SH-SY5Y (cell line): ENCODE data around the gene CHST13.

Source experiments
- GATA2 ChIP-seq: IDR thresholded peaks from 2 replicates; pipeline ENCODE4 v1.6.1; 2011; ENCODE audit warnings: mild to moderate bottlenecking, low read depth, low read length
- GATA3 ChIP-seq: IDR thresholded peaks from 2 replicates; pipeline ENCODE4 v1.6.1; 2011; ENCODE audit warnings: low read depth, mild to moderate bottlenecking, low read length, moderate library complexity

Gene CHST13

DNA sequence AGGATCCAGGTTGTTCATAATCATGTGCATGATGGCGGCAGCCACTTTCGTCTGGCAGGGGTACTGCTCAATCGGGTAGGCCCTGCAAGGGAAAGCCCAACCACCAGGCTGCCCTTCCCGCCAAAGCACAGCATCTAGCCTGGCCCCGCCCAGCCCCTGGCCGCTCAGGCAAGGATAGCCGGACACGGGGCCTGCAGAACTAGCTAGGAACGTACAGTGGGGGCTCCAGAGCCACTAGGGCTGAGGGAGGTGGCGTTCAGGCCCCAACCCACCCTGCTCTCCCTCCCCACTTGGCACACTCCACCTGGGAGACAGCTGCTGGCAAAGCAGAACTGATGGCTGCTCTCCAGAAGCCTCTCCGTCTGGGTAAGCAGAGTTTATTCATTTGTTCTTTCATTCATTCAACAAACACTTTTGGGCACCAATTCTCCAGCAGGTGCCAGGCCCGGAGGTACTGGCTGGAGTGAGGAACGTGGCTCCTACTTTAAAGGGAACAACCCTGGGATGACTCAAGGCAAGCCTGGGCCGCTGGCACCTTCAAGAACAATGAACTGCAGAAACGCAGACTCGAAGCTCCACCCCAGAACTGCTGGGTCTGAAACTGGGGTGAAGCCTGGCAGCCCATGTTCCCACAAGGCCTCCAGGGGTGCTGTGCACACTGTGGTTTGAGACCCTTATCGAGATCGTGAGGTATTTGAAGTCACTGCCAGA is 14.2 kb upstream of the CHST13 start:
- no peak for TF ChIP-seq GATA3

DNA sequence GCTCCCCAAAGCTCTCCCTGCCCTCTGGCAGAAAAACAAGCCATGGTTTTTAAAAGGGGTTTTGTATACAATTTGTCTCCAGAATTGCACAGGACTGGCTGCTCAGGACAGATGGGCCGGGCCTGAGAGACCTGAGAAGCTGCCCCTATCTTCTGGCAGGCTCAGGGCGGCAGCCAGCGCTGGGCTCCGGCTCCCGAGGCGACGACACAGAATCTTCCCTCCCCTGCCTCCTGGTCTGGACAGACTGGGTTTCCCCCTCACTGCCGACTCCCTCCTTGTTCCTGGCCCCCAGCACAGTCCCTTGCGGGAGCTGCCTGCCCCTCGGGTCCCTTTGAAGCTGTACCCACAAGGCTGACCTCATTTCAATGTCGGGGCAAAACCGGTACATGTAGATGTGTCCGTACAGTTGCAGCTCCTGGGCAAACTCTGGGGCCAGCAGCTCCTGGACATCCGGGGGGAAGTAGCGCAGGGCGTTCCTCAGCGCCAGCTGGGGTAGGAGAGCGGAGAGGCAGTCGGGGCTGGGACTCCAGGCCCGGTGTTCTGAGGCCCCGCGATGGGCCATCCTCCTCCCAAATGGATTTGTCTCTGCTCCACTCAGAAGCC is 13.5 kb upstream of the CHST13 start:
- TF ChIP-seq GATA3 (no peak), GATA2 (no peak)

DNA sequence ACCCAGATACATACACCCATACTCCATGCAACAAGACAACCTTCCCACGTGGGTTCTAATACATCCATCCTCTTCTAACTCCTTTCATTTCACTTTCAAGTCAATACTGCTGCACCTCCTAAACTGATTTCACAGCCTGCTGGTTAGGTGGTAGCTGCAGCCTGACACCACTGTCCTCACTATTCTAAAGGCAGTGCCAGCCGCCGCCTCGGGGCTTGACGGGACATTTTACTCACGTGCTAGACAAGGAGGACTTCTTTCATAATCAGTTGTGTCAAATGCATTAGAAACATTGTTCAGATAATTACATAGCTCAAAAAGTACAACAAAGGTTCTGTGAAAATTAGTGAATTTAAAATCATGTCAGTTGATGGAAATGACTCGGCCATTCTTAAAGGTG is 12.7 kb upstream of the CHST13 start:
- TF ChIP-seq GATA3 (no peak), GATA2 (no peak)

DNA sequence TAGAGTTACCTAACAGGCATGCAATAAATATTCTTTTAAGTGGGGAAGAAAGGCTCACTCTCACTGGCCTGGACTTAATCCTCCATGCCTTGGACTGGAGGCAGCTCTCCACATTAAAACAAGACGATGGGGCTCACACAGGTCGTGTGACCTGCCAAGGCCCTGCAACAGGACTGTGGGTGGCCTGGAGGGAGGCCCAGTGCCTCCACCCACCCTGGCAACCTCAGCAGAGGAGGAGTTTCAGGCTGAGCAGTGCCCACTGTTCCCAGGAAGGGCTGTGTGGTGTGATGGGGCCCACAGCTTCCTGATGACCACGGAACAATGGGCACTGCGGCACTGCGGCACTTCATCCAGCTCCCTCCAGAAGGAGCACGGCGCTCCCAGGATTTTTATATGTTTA is 11.9 kb upstream of the CHST13 start:
- TF ChIP-seq GATA2, result no peak

DNA sequence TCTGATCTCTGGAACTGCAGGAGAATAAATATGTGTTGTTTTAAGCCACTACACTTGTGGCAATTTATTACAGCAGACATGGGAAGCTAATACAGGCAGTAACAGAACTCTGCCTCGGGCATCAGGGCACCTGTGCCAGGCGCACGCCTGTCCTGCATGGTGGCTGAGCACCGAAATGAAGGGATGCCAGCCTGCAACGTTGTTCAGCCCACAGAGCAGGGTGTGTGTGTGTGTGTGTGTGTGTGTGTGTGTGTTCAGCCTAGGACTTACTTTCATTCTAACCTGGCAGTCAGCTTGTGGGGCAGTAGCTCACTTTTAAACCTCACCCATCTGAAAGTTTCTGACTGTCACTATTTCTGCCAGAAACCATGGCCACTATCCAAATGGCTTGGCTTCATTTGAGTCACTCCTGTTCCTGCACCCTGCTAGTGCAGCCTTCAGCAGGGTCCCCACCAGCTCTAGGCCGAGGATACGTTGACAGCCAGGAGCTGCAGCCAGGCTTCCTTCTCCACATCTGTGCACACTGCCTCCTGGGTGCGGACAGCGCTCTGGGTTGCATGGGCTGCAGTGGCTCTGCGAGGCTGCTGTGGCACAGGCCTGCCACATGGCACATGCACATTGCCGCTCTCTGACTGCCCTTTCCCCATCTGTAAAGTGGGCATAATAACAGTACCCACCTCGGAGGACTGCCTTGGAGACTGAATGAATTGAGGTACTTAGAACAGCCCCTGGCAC is 10.9 kb upstream of the CHST13 start:
- TF ChIP-seq GATA3 (no peak), GATA2 (no peak)

DNA sequence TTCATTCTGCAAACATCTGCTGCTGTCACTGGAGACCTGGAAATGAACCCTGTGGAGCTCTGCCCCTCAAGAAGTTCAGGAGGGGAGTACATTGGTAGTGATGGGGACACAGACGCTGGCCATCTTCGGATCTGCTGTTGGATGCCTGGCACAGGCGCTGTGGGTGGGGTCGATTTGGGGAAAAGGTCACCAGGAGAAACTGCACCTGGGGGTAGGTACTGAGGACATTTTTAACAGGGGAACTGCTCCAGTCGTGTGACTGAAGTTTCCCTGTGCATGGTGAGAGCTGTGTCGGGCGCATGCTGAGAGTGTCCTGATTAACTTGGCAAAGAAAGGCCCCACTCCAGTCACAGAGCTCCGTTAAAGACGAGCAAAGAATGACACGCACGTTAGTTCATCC is 9.8 kb upstream of the CHST13 start:
- no peak for TF ChIP-seq GATA2
- TF ChIP-seq GATA3, result no peak

DNA sequence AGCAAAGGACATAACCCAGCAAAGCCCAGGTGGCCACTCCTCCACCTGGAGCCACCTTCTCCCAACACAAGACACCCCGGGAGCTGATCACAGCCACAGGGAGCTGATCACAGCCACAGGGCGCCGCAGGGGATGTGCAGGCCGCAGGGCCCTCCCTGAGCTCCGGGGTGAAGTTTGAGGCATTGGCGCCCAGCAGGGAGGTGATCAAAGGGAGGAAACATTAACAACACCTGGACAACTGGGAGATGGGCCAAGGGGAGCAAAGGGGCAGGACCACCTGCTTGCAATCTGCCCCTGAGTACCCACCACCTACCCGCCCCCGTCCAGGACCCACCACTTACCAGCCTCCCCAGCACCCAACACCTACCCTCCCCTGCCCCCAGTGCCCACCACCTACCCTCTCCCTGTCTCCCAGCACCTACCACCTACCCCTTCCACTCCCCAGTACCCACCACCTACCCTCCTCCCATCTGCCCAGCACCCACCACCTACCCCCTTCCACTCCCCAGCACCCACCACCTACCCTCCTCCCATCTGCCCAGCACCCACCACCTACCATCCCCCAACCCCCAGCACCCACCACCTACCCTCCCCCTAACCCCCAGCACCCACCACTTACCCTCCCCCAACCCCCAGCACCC is 8.8 kb upstream of the CHST13 start:
- TF ChIP-seq GATA2 (no peak), GATA3 (no peak)

DNA sequence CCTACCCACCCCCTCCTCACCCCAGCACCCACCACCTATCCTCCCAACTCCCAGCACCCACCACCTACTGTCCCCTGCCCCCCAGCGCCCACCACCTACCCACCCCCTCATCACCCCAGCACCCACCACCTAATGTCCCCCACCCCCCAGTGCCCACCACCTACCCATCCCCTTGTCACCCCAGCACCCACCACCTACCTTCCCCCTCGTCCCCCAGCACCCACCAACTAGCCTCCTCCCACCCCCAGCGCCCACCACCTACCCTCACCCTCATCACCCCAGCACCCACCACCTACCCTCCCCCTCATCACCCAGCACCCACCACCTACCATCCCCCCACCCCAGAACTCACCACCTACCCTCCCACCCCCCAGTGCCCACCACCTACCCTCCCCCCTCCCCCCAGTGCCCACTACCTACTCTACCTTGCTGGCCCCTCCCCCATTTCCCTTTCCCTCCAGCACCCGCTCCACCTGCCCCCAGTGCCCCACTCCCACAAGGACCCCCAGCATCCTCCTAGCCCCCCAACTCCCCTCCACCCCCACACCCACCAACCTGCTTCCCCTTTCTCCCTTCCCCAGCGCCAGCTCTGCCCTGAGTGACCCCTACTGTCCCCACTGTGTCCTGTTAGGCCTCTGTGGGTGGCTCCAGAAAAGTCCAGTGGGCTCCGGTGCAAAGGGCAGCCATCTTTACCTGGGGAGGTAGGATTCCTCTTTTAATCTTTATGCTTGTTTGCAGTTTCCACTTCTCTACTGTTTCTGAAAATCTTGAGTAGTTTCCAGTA is 7.6 kb upstream of the CHST13 start:
- TF ChIP-seq GATA2 (no peak), GATA3 (no peak)

DNA sequence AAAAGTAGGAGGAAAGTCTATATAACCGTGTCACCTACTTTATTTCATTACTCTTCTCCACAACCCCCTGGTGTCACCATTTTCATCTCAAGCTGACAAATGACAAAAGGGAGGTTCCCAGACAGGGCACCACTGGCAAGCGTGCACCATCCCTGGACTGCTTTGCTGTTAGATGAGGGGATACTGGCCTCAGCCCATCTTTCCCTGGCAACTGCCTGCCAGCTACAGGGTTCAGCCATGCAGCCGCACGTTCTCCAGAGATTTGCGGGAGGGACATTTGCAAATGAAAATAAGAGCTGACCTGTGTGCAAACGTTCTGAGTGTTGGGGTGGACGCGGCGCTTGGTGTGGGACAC is 7.0 kb upstream of the CHST13 start:
- no peak for TF ChIP-seq GATA2
- no peak for TF ChIP-seq GATA3

DNA sequence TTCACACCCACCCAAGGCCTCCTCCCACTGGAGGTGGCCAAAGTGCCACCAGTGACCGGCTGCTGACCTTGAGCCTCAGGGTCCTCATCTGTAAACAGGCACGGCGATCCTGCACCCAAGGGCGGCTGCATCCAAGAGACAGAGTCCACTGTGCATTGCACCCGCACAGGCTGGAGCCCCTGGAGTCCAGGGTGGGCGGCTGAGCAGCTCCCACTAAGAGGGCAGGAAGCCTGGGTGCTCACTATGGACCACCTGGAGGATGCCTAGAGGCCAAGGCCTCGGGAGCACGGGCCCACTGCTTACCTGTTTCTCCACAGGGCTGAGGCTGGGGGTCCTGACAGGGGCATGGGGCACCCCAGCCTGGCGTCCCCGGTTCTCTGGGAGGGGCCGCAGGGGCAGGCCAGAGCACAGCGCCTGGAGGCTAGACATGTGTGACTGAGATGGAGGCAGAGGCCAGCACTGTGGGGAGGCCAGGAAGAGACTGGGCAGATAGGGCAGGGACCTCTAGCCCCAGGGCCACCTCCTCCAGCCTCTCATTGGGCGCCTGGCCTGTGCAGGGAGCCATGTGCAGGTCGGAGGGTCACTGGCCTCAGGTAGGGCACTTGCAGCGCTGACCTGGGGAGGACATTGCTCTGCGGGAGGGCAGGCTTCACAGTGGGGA is 6.5 kb upstream of the CHST13 start, which contains the start of gene UROC1:
Gene UROC1, minus strand, starts transcription at position 483 of the 661 bp plus-strand sequence. Its CDS starts 54 bp downstream, at position 429.
- no peak for TF ChIP-seq GATA2
- no peak for TF ChIP-seq GATA3

DNA sequence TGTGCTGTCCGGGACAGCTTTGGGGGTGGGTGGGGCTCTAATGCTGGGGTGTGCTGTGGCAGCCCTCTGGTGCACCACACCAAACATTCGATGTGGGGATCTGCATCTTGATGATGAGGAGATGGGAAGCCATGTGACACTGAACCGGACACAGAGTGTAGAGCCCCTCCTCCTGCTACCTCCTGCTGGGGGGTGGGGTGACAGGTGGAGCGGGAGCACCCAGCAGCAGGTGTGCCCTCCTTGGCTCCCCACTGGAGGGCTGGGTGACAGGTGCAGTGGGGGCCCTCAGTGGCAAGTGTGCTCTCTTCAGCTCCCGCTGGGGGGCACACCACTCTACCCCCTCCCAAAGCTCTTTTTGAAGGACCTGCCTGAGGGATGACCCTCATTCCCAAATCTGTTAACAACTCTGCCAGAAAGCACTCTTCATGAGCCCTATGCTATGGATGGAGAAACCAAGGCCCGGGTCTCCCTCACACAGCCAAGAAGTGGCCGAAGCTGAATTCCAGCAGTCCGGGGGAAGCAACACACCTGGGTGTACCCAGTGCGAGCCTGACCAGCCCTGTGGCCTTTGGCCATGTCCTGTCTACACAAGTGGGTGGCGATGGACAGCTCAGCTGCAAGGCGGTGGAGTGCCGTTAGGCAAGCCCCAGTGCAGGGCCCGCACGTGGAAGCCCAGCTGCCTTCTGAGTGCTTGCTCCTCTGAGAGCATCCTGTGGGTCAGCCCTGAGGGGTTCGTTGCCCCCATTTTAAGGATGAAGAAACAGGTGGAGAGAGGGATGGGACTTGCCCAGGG is 5.8 kb upstream of the CHST13 start:
- no peak for TF ChIP-seq GATA2

DNA sequence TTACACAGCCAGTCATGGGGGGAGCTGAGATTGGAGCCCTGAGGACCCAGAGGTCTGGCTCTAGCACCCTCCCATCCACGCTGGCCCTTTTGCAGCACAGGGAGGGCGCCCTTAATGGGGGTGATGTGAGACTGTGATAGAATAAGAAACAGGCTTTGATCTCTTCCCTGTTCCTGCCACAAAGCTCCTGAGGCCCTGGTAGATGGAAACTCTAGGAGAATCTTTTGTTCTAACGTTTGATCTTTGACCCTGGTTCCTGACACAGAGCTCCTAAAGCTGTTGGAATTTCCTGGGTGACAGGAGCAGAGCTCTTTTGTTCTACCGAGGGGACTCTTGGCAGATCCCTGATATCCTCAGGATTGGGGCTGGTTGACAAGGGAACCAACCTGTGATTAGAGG is 5.2 kb upstream of the CHST13 start:
- TF ChIP-seq GATA3, result no peak
- TF ChIP-seq GATA2, result no peak

DNA sequence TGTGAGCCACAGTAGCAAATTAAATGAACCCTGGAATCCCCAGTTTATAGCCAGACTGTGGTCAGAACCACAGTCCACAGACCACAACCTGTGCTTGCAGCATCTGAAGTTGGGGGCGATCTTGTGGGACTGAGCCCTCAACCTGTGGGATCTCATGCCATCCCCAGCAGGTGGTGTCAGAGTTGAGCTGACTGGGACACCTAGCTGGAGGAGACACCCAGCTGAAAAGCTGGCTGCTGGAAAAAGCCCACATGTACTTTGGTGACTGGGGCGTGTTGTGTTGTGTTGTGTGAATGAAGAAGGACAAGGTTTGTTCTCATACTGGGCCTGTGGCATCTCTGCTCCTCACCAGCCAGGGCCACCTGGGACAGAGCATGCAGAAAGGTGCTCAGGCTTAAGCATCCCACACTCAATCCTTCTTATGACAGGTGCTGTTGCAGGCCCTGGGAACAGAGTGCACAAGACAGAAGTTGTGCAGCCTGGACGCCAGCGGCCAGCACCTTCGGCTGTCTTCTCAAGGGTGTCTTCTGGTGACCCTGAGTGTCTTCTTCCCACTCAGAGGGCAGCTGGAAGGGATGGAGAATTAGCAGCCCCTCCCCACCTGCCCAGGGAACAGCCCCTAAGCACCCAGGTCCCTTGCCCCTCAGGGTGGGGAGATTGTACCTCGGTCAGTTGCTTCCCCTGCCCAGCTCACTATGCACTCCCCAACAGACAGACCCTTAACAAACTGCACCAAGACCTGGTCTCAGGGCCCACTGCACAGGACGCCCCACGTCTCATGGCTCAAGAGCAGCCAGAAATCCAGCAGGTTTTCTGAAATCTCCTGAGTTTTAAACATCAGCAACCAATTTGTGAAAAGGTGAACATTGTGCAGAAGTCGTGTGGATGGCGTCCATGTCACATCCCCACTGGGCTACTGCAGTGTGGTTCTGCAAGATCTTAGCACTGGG is 4.2 kb upstream of the CHST13 start:
- TF ChIP-seq GATA3 (no peak), GATA2 (no peak)
